PFSK-1 (cell line): ENCODE results near the gene NIT2.

Experiments used
- FOXP2 ChIP-seq: optimal IDR thresholded peaks from 2 replicates; pipeline ENCODE3; 2011; ENCODE audit warnings: borderline replicate concordance, control low read depth, inconsistent platforms; ENCODE audit not compliant: insufficient read depth; ENCODE audit errors: extremely low read length, extremely low read depth
- POLR2AphosphoS5 ChIP-seq: IDR thresholded peaks from 2 replicates; pipeline ENCODE4 v1.6.1; 2012; ENCODE audit warnings: low read depth, mild to moderate bottlenecking, control low read depth, low read length, moderate library complexity
- TF ChIP-seq, protein P1 (sequence below), 2 experiments: IDR thresholded peaks; 2 replicates each; pipeline versions ENCODE4 v1.6.1 to v1.8.0; 2011 to 2012; ENCODE audit warnings: low read depth in 2 of 2, low read length in 2 of 2, control low read depth in 1 of 2, inconsistent platforms in 1 of 2, mild to moderate bottlenecking in 1 of 2, moderate library complexity in 1 of 2; ENCODE audit not compliant: insufficient read depth in 1 of 2

DNA sequence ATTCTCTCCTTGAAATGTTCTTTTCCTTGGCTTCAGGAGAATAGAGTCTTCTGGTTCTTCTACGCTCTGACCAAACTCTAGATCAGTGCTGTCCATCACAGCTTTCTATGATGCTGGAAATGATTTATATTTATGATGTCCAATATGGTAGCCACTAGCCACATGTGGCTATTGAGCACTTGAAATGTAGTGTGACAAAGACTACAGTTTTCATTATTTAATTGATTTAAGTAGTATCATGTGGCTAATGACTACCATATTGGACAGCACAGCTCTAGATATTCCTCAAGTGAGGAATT lies 69.6 kb downstream of the NIT2 start:
- no peak for TF ChIP-seq POLR2AphosphoS5
- TF ChIP-seq, protein P1, sequence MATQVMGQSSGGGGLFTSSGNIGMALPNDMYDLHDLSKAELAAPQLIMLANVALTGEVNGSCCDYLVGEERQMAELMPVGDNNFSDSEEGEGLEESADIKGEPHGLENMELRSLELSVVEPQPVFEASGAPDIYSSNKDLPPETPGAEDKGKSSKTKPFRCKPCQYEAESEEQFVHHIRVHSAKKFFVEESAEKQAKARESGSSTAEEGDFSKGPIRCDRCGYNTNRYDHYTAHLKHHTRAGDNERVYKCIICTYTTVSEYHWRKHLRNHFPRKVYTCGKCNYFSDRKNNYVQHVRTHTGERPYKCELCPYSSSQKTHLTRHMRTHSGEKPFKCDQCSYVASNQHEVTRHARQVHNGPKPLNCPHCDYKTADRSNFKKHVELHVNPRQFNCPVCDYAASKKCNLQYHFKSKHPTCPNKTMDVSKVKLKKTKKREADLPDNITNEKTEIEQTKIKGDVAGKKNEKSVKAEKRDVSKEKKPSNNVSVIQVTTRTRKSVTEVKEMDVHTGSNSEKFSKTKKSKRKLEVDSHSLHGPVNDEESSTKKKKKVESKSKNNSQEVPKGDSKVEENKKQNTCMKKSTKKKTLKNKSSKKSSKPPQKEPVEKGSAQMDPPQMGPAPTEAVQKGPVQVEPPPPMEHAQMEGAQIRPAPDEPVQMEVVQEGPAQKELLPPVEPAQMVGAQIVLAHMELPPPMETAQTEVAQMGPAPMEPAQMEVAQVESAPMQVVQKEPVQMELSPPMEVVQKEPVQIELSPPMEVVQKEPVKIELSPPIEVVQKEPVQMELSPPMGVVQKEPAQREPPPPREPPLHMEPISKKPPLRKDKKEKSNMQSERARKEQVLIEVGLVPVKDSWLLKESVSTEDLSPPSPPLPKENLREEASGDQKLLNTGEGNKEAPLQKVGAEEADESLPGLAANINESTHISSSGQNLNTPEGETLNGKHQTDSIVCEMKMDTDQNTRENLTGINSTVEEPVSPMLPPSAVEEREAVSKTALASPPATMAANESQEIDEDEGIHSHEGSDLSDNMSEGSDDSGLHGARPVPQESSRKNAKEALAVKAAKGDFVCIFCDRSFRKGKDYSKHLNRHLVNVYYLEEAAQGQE (IDR thresholded peaks at IDR 0.05; ENCODE audit: insufficient read depth in 1 of 2, low read depth in 2 of 2, low read length in 2 of 2) = no peak
- TF ChIP-seq FOXP2 = no peak
